A549 (cell line): Measurements from ENCODE around the gene S1PR1. TPM values are rescaled to one million over a fixed set of nuclear protein-coding genes. Genes with fewer than 3 reads are reported as not detected.

Experiments
- ATAC-seq, 2 experiments: fragments of 200-7000 bp in 1 of 2; fragments of >200 bp in 1 of 2; cut with Nextera tagmentation in 1 of 2; cut with Tn5 transposase in 1 of 2; 3 replicates each; pipeline versions ENCODE4 v1.8.0 to v1.9.1; 2018 to 2020; ENCODE audit warnings: mild to moderate bottlenecking in 1 of 2, moderate library complexity in 1 of 2
- CTCF ChIA-PET: fragments of 300-600 bp; sonication (Branson Sonifier 250); formaldehyde crosslinking; extraction: SDS; loops from one replicate; lab custom pipeline; 2021; ENCODE audit warnings: antibody characterized with exemption, inconsistent platforms; lab: Yijun Ruan, JAX
- POLR2A ChIA-PET: fragments of 350-600 bp; formaldehyde crosslinking; extraction: SDS; loops from one replicate; lab custom pipeline; 2021; ENCODE audit warnings: antibody characterized with exemption, inconsistent platforms; lab: Yijun Ruan, JAX
- DNase-seq, 2 experiments: peaks; one replicate each; pipeline versions ENCODE4 v3.0.0 to v3.0.0-alpha.2; 2011 to 2016; ENCODE audit warnings: low read depth in 1 of 2, low spot score in 1 of 2
- FAIRE-seq: peaks from 2 replicates; lab custom pipeline; 2011; peaks lifted over from hg19 to GRCh38; lab: Jason Lieb, UNC
- H3K27ac ChIP-seq, 2 experiments: fragments of >200 bp; sonication (Bioruptor Twin); formaldehyde crosslinking; 3 replicates each; pipeline ENCODE4 v1.5.1; 2016 to 2017
- H3K4me1 ChIP-seq: fragments of >200 bp; sonication (Bioruptor Twin); formaldehyde crosslinking; 3 replicates; pipeline ENCODE4 v1.6.1; 2016
- H3K4me2 ChIP-seq: fragments of >200 bp; sonication (Bioruptor Twin); formaldehyde crosslinking; 3 replicates; pipeline ENCODE4 v1.6.1; 2016
- H3K4me3 ChIP-seq: fragments of >200 bp; sonication (Bioruptor Twin); formaldehyde crosslinking; 3 replicates; pipeline ENCODE4 v1.5.1; 2016
- H3K9me3 ChIP-seq: fragments of >200 bp; sonication (Bioruptor Twin); formaldehyde crosslinking; 3 replicates; pipeline ENCODE4 v1.6.1; 2016
- BHLHE40 ChIP-seq: IDR thresholded peaks from 2 replicates; pipeline ENCODE4 v1.6.1; 2012; ENCODE audit warnings: low read depth, low read length, inconsistent platforms
- CBX8 ChIP-seq: fragments of 200-600 bp; sonication (generic); IDR thresholded peaks from 2 replicates; pipeline ENCODE4 v1.6.1; 2016
- CHD4 ChIP-seq: fragments of 200-600 bp; sonication (generic); IDR thresholded peaks from 2 replicates; pipeline ENCODE4 v1.6.1; 2016; ENCODE audit warnings: antibody characterized with exemption, mild to moderate bottlenecking, borderline replicate concordance
- CTCF ChIP-seq: fragments of >200 bp; sonication (Bioruptor Twin); formaldehyde crosslinking; IDR thresholded peaks from 3 replicates; pipeline ENCODE4 v1.5.1; 2016
- E2F6 ChIP-seq: IDR thresholded peaks from 2 replicates; pipeline ENCODE4 v1.6.1; 2012; ENCODE audit warnings: low read depth, borderline replicate concordance
- EHMT2 ChIP-seq: fragments of 200-600 bp; sonication (generic); IDR thresholded peaks from 2 replicates; pipeline ENCODE4 v1.6.1; 2016; ENCODE audit warnings: antibody characterized with exemption, low read depth, mild to moderate bottlenecking, moderate library complexity
- ESRRA ChIP-seq: fragments of 150-350 bp; IDR thresholded peaks from 2 replicates; pipeline ENCODE4 v1.6.1; 2014; ENCODE audit warnings: mild to moderate bottlenecking, low read length, borderline replicate concordance
- FOSB ChIP-seq: fragments of 250-450 bp; sonication (Bioruptor Pico); IDR thresholded peaks from 2 replicates; pipeline ENCODE4 v1.5.0; 2020; ENCODE audit warnings: mild to moderate bottlenecking, moderate library complexity
- FOSL2 ChIP-seq, 2 experiments: fragments of 450-650 bp in 1 of 2; fragments of >200 bp in 1 of 2; sonication (Bioruptor Twin) in 1 of 2; formaldehyde crosslinking; IDR thresholded peaks; 2 replicates each; pipeline versions ENCODE4 v1.5.0 to v1.6.1; 2016 to 2020; ENCODE audit warnings: mild to moderate bottlenecking in 1 of 2, moderate library complexity in 1 of 2
- GATA3 ChIP-seq: IDR thresholded peaks from 2 replicates; pipeline ENCODE4 v1.6.1; 2012; ENCODE audit warnings: borderline replicate concordance
- HOXB5 ChIP-seq: fragments of 250-450 bp; sonication (Bioruptor Pico); IDR thresholded peaks from 2 replicates; pipeline ENCODE4 v1.5.0; 2020; ENCODE audit warnings: mild to moderate bottlenecking, moderate library complexity
- JUN ChIP-seq, 2 experiments: fragments of >200 bp; sonication (Bioruptor Twin); formaldehyde crosslinking; IDR thresholded peaks; 2 replicates in 1 of 2; 3 replicates in 1 of 2; pipeline ENCODE4 v1.6.1; 2016 to 2017
- MAX ChIP-seq: IDR thresholded peaks from 2 replicates; pipeline ENCODE4 v1.6.1; 2012
- NFE2L2 ChIP-seq: fragments of 150-350 bp; conservative IDR thresholded peaks from 2 replicates; pipeline ENCODE4 v1.6.1; 2014; ENCODE audit warnings: low read length
- NPAS2 ChIP-seq: fragments of 250-450 bp; sonication (Bioruptor Pico); IDR thresholded peaks from 2 replicates; pipeline ENCODE4 v1.8.0; 2022; ENCODE audit warnings: mild to moderate bottlenecking, moderate library complexity, borderline replicate concordance
- NR3C1 ChIP-seq: fragments of >200 bp; sonication (Bioruptor Twin); formaldehyde crosslinking; IDR thresholded peaks from 3 replicates; pipeline ENCODE4 v1.6.1; 2017
- POLR2A ChIP-seq: IDR thresholded peaks from 2 replicates; pipeline ENCODE4 v1.6.1; 2012; ENCODE audit warnings: mild to moderate bottlenecking, low read length
- POLR2AphosphoS2 ChIP-seq: conservative IDR thresholded peaks from 2 replicates; pipeline ENCODE4 v1.6.1; 2012; ENCODE audit warnings: low read length, improper control_type of control experiment, inconsistent platforms
- RARB ChIP-seq: fragments of 250-450 bp; sonication (Bioruptor Pico); IDR thresholded peaks from 2 replicates; pipeline ENCODE4 v1.8.0; 2021; ENCODE audit warnings: mild to moderate bottlenecking, moderate library complexity
- RFX5 ChIP-seq: fragments of 450-650 bp; IDR thresholded peaks from 2 replicates; pipeline ENCODE4 v1.7.1; 2014; ENCODE audit warnings: antibody characterized with exemption, mild to moderate bottlenecking, moderate library complexity
- SMC3 ChIP-seq: fragments of >200 bp; sonication (Bioruptor Twin); formaldehyde crosslinking; IDR thresholded peaks from 3 replicates; pipeline ENCODE4 v1.6.1; 2018; ENCODE audit warnings: inconsistent platforms
- SREBF2 ChIP-seq: fragments of 450-650 bp; IDR thresholded peaks from 2 replicates; pipeline ENCODE4 v1.6.1; 2014; ENCODE audit warnings: mild to moderate bottlenecking, moderate library complexity
- TFCP2L1 ChIP-seq: fragments of 250-450 bp; sonication (Bioruptor Pico); IDR thresholded peaks from 2 replicates; pipeline ENCODE4 v1.5.0; 2021; ENCODE audit warnings: mild to moderate bottlenecking
- USF2 ChIP-seq: fragments of 450-650 bp; IDR thresholded peaks from 2 replicates; pipeline ENCODE4 v1.6.1; 2014; ENCODE audit warnings: antibody characterized with exemption
- ZC3H11A ChIP-seq: fragments of 450-650 bp; IDR thresholded peaks from 2 replicates; pipeline ENCODE4 v1.6.1; 2014; ENCODE audit warnings: antibody characterized with exemption, mild to moderate bottlenecking
- ZFP36 ChIP-seq: fragments of 450-650 bp; IDR thresholded peaks from 2 replicates; pipeline ENCODE4 v1.6.1; 2014; ENCODE audit warnings: borderline replicate concordance; ENCODE audit not compliant: partially characterized antibody
- WGBS: methylation state at CpG from one replicate; pipeline ENCODE4 v1.1.6; 2017; ENCODE audit errors: missing lambda C conversion rate; 5-methylcytosine and 5-hydroxymethylcytosine counted together
- polyA plus RNA-seq, 4 experiments: library from polyadenylated mRNA; depleted of rRNA in 3 of 4; stranded (reverse); fragments of >200 nt; fragmentation: RNase III in 1 of 4; extraction: RNeasy Plus Mini Kit Qiagen cat#74134 plus additional on column Dnase treatment in 1 of 4; gene quantifications; 2 replicates in 3 of 4; 3 replicates in 1 of 4; pipeline ENCODE4 v1.2.3, GENCODE V29; 2011 to 2017

The S1PR1 gene
- polyA plus RNA-seq, 2 of the 4 experiments (the other 2 are of a cell fraction), result 0.06 TPM; not detected in 1

GRCh38 chr1:101261623-101262022 lies 24.8 kb downstream of the S1PR1 start (continued):
- TF ChIP-seq FOSB (CRISPR knock-in tag), result no peak
- no peak for TF ChIP-seq MAX
- TF ChIP-seq SMC3, result no peak
- no peak for TF ChIP-seq NFE2L2
- TF ChIP-seq, all 56 proteins: peak for 0

- Histone ChIP-seq H3K4me2 (no peak overlapping the region), H3K4me3 (no peak overlapping the region), H3K4me1 (peaks cover 37% of the 10 kb centered on the region), H3K27ac (no peak overlapping the region), H3K9me3 (no peaks in the 10 kb centered on the region)
- TF ChIP-seq FOSL2 (IDR thresholded peaks at IDR 0.05), result no peak
- no peak for TF ChIP-seq FOSL2 (CRISPR knock-in tag; IDR thresholded peaks at IDR 0.05)
- TF ChIP-seq FOSB (CRISPR knock-in tag), result no peak
- TF ChIP-seq HOXB5 (CRISPR knock-in tag), result no peak
- TF ChIP-seq ESRRA, result no peak
- TF ChIP-seq EHMT2, result no peak
- TF ChIP-seq E2F6, result no peak
- no peak for TF ChIP-seq GATA3
- no peak for TF ChIP-seq CTCF
- no peak for TF ChIP-seq CBX8
- TF ChIP-seq USF2, result no peak
- TF ChIP-seq POLR2AphosphoS2, result no peak
- no peak for TF ChIP-seq SREBF2
- TF ChIP-seq ZFP36, result no peak
- no peak for TF ChIP-seq TFCP2L1 (CRISPR knock-in tag)
- no peak for TF ChIP-seq POLR2A
- TF ChIP-seq NR3C1, result no peak
- no peak for TF ChIP-seq ZC3H11A
- no peak for TF ChIP-seq JUN (IDR thresholded peaks at IDR 0.05)
- TF ChIP-seq NPAS2, result no peak
- no peak for TF ChIP-seq BHLHE40
- whole genome bisulfite sequencing, result 84% methylated on average over 4 of the region's 4 CpGs
- FAIRE-seq (no peak), DNase-seq (no peak), ATAC-seq (no peak)
- CTCF ChIA-PET, result interaction anchor here (1.3 kb wide), 1 partner anchor 26 kb away, joined by 5 read pairs; no protein-coding TSS in a partner anchor
- POLR2A ChIA-PET, result no interaction called here
Observed at GRCh38 chr1:101262060-101262459, 25.2 kb downstream of the S1PR1 start.

- H3K4me3 ChIP-seq, result no peak overlapping the region
- ChIA-PET CTCF (interaction anchor here (1.3 kb wide), 1 partner anchor 26 kb away, joined by 5 read pairs; no protein-coding TSS in a partner anchor), POLR2A (no interaction called here)
- no peak for FAIRE-seq
- no peak overlapping the region for H3K27ac ChIP-seq
- 70% methylated on average over 6 of the region's 6 CpGs for WGBS
- H3K4me1 ChIP-seq, result peaks cover 36% of the 10 kb centered on the region
- H3K9me3 ChIP-seq, result no peaks in the 10 kb centered on the region
- H3K4me2 ChIP-seq, result no peak overlapping the region
- no peak for TF ChIP-seq NR3C1
- TF ChIP-seq HOXB5 (CRISPR knock-in tag), result no peak
- no peak for TF ChIP-seq CHD4
- TF ChIP-seq CTCF, result no peak
- TF ChIP-seq FOSL2 (IDR thresholded peaks at IDR 0.05), result no peak
- no peak for TF ChIP-seq FOSL2 (CRISPR knock-in tag; IDR thresholded peaks at IDR 0.05)
- TF ChIP-seq ESRRA, result no peak
- no peak for TF ChIP-seq POLR2AphosphoS2
- TF ChIP-seq RARB, result no peak
- no peak for TF ChIP-seq RFX5
- no peak for ATAC-seq
- no peak for DNase-seq
Observed at GRCh38 chr1:101262630-101263348, 26.0 kb downstream of the S1PR1 start.
